ENCODE measurements around the gene ARHGEF4.

GRCh38 chr2:130848526-130849210, 12.0 kb downstream of the ARHGEF4 start:
- TF ChIP-seq POLR2A (IDR thresholded peaks at IDR 0.05) (no peak), CTCF (IDR thresholded peaks at IDR 0.05) (no peak)

All from esophagus squamous epithelium (tissue), 4 donors.